Activated CD4-positive, alpha-beta T cell treated with anti-CD3 and anti-CD28 coated beads, Interleukin-2, Interleukin-6, amounts not matched to agents 100 ng/mL and 50 ng/mL, durations not matched to agents 16 hours and 8 hours (primary cell): ENCODE data around the gene BRD3.

ENCODE experiments used
- DNase-seq: peaks from one replicate; pipeline ENCODE4 v3.0.0-alpha.2; 2020

Gene BRD3

GRCh38 chr9:134035041-134036039 lies 32.5 kb downstream of the BRD3 start:
- DNase-seq, result no peak

- no peak for DNase-seq
These were observed 33.4 kb downstream of the BRD3 start for GRCh38 chr9:134034215-134035040.

GRCh38 chr9:134033516-134034214 lies 34.2 kb downstream of the BRD3 start:
- no peak for DNase-seq

GRCh38 chr9:134032456-134033222 lies 35.2 kb downstream of the BRD3 start:
- no peak for DNase-seq

GRCh38 chr9:134031783-134032182 lies 36.0 kb downstream of the BRD3 start:
- DNase-seq, result no peak

- DNase-seq, result no peak
These were observed 36.9 kb downstream of the BRD3 start for GRCh38 chr9:134030821-134031470.

- no peak for DNase-seq
These were observed 38.3 kb downstream of the BRD3 start for GRCh38 chr9:134029248-134030226.

- no peak for DNase-seq
These were observed 39.1 kb downstream of the BRD3 start for GRCh38 chr9:134028575-134029247.

- no peak for DNase-seq
These were observed 39.8 kb downstream of the BRD3 start for GRCh38 chr9:134028076-134028475.

- no peak for DNase-seq
These were observed 40.3 kb downstream of the BRD3 start for GRCh38 chr9:134027561-134027960.

GRCh38 chr9:134026981-134027380 lies 40.8 kb downstream of the BRD3 start:
- DNase-seq, result no peak

- no peak for DNase-seq
These were observed 41.2 kb downstream of the BRD3 start for GRCh38 chr9:134026581-134026980.

GRCh38 chr9:134025606-134026541 lies 42.0 kb downstream of the BRD3 start:
- peak; percentile 57 for DNase-seq

- DNase-seq, result peak; percentile 97
These were observed 42.8 kb downstream of the BRD3 start, which contains the start of gene BRD3OS for GRCh38 chr9:134024828-134025605. BRD3OS (plus strand) TSS chr9:134025481; CDS start chr9:134026748, 1,267 bp downstream.

GRCh38 chr9:134024214-134024792 lies 43.5 kb downstream of the BRD3 start:
- no peak for DNase-seq

GRCh38 chr9:134014946-134015345 lies 52.9 kb downstream of the BRD3 start:
- DNase-seq, result no peak

GRCh38 chr9:134011401-134011800 lies 56.4 kb downstream of the BRD3 start:
- no peak for DNase-seq
